Measurements from ENCODE around the gene LYPD3.

LYPD3 gene

GRCh38 chr19:43422000-43422688 is 43.3 kb downstream of the LYPD3 start:
- TF ChIP-seq CTCF (IDR thresholded peaks at IDR 0.05; ENCODE audit: low read depth, low read length), result no peak
- H3K4me3 ChIP-seq (ENCODE audit: low read depth, low read length), result no peak overlapping the region
- DNase-seq (ENCODE audit: low read depth, low spot score), result no peak
- in situ Hi-C loops (cut with HindIII; ENCODE audit: low sequenced_read_pairs), result no loop called here

- TF ChIP-seq CTCF (IDR thresholded peaks at IDR 0.05; ENCODE audit: low read depth, low read length), result no peak
- in situ Hi-C loops (cut with HindIII; ENCODE audit: low sequenced_read_pairs), result no loop called here
- DNase-seq (ENCODE audit: low read depth, low spot score), result no peak
- no peak overlapping the region for H3K4me3 ChIP-seq (ENCODE audit: low read depth, low read length)
Observed at GRCh38 chr19:43420954-43421353, 44.5 kb downstream of the LYPD3 start.

GRCh38 chr19:43416951-43417623 is 48.3 kb downstream of the LYPD3 start:
- no peak for TF ChIP-seq CTCF (IDR thresholded peaks at IDR 0.05; ENCODE audit: low read depth, low read length)
- no peak for DNase-seq (ENCODE audit: low read depth, low spot score)
- in situ Hi-C loops (cut with HindIII; ENCODE audit: low sequenced_read_pairs), result no loop called here
- no peak overlapping the region for H3K4me3 ChIP-seq (ENCODE audit: low read depth, low read length)

DNA sequence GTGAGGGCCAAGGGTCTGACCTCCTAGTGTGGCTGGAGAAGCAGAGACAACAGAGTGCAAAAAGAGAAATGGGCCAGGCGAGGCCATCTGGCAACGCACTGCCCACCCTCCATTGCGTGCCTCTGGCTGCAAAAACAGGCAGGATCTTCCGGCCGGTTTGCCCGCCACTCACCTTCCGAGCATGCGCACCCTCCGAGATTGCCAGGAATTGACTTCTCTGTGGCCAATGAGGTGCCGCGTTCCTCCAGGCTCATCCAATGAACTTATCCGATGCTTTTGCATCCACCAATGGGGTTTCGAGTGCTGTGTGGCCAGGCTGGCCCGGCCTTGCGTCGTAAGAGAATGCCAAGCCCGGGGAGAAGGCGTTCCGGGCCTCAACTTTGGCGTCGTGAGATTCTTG is 50.9 kb downstream of the LYPD3 start, which contains the start of gene TEX101:
TSS of gene TEX101 (plus strand) at position 337 of the 400 bp plus-strand sequence. CDS start 1,030 bp downstream, outside the sequence.
- no peak for TF ChIP-seq CTCF (IDR thresholded peaks at IDR 0.05; ENCODE audit: low read depth, low read length)
- no peak within 1 kb of the TSS for H3K4me3 ChIP-seq (ENCODE audit: low read depth, low read length)
- no peak for DNase-seq (ENCODE audit: low read depth, low spot score)
- in situ Hi-C loops (cut with HindIII; ENCODE audit: low sequenced_read_pairs), result no loop called here

DNA sequence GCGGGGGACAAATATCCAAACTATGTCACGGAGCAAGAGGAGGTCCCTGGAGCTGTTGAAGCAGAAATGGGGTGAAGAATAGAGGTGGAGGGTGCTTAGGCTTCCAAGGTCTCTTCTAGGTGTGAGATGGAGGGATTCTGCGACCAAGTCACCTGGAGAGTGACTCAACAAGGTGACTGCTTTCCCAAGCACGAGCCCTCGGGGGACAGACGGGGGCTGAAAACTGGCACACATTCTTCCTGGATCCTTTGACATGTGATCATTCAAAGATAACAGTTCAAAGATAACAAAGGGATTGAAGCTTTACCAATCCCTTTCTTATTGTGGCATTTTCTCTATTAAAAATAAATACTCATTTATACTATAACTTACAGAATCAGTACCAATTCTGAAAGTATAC is 53.0 kb downstream of the LYPD3 start:
- in situ Hi-C loops (cut with HindIII; ENCODE audit: low sequenced_read_pairs), result no loop called here
- no peak for DNase-seq (ENCODE audit: low read depth, low spot score)
- no peak for TF ChIP-seq CTCF (IDR thresholded peaks at IDR 0.05; ENCODE audit: low read depth, low read length)
- no peak overlapping the region for H3K4me3 ChIP-seq (ENCODE audit: low read depth, low read length)

Measured in astrocyte of the spinal cord (primary cell).